ENCODE data around the gene COL23A1.
"Not testable (repeated sequence)": the region's sequence is repeated elsewhere in the genome, so short reads cannot be mapped to it uniquely, and the experiment has no call there.

Gene COL23A1

GRCh38 chr5:178231539-178232123 lies 358.6 kb downstream of the COL23A1 start:
- Histone ChIP-seq H3K79me2 (ENCODE audit: control insufficient read depth, insufficient read depth, low read length) (peaks cover 13% of the 10 kb centered on the region), H3K4me3 (ENCODE audit: low read length) (peak overlapping the region; percentile 88), H3K4me1 (ENCODE audit: control insufficient read depth, low read depth, low read length) (peaks cover 2% of the 10 kb centered on the region), H3K56ac (ENCODE audit: low read length) (peak overlapping the region; percentile 96), H3K79me1 (ENCODE audit: low read length) (peaks cover 17% of the 10 kb centered on the region), H3K27me3 (ENCODE audit: insufficient read depth, low read length, poor library complexity) (no peaks in the 10 kb centered on the region), H3K4me2 (ENCODE audit: low read length) (peak overlapping the region; percentile 81), H3K18ac (ENCODE audit: low read length) (peak overlapping the region; percentile 91), H2AK5ac (ENCODE audit: low read length) (no peak overlapping the region), H2BK15ac (replicated peaks; ENCODE audit: low read depth) (no peak overlapping the region), H2BK5ac (ENCODE audit: low read length) (no peak overlapping the region), H4K8ac (ENCODE audit: low read depth, low read length) (no peak overlapping the region), H3K23ac (ENCODE audit: low read length) (peak overlapping the region; percentile 97), H3K9ac (ENCODE audit: low read length) (peak overlapping the region; percentile 99), H4K5ac (ENCODE audit: low read length) (no peak overlapping the region), H3K36me3 (ENCODE audit: control insufficient read depth, insufficient read depth, low read length) (peaks cover 17% of the 10 kb centered on the region), H3K27ac (ENCODE audit: low read depth, low read length) (no peak overlapping the region), H3K4ac (ENCODE audit: low read depth, low read length) (peak overlapping the region; percentile 95), H2BK120ac (ENCODE audit: low read depth, low read length) (no peak overlapping the region)
- WGBS (ENCODE audit: extremely low coverage, insufficient coverage, low lambda C conversion rate) = no CpG with 5 or more reads among the region's 21 CpGs
- DNase-seq = no peak

- Histone ChIP-seq H3K27me3 (ENCODE audit: insufficient read depth, low read length, poor library complexity) (no peaks in the 10 kb centered on the region), H3K79me2 (ENCODE audit: control insufficient read depth, insufficient read depth, low read length) (peaks cover 13% of the 10 kb centered on the region), H4K5ac (ENCODE audit: low read length) (no peak overlapping the region), H2BK15ac (replicated peaks; ENCODE audit: low read depth) (no peak overlapping the region), H4K8ac (ENCODE audit: low read depth, low read length) (no peak overlapping the region), H3K56ac (ENCODE audit: low read length) (peak overlapping the region; percentile 96), H3K27ac (ENCODE audit: low read depth, low read length) (no peak overlapping the region), H2AK5ac (ENCODE audit: low read length) (no peak overlapping the region), H3K23ac (ENCODE audit: low read length) (no peak overlapping the region), H2BK120ac (ENCODE audit: low read depth, low read length) (no peak overlapping the region), H3K18ac (ENCODE audit: low read length) (no peak overlapping the region), H3K36me3 (ENCODE audit: control insufficient read depth, insufficient read depth, low read length) (peaks cover 17% of the 10 kb centered on the region), H3K79me1 (ENCODE audit: low read length) (peaks cover 17% of the 10 kb centered on the region), H3K4ac (ENCODE audit: low read depth, low read length) (no peak overlapping the region), H3K9ac (ENCODE audit: low read length) (peak overlapping the region; percentile 99), H3K4me2 (ENCODE audit: low read length) (peak overlapping the region; percentile 81), H2BK5ac (ENCODE audit: low read length) (no peak overlapping the region), H3K4me1 (ENCODE audit: control insufficient read depth, low read depth, low read length) (peaks cover 2% of the 10 kb centered on the region), H3K4me3 (ENCODE audit: low read length) (no peak overlapping the region)
- no peak for DNase-seq
- WGBS (ENCODE audit: extremely low coverage, insufficient coverage, low lambda C conversion rate) = no CpG with 5 or more reads among the region's 9 CpGs
Observed at GRCh38 chr5:178230879-178231538, 359.2 kb downstream of the COL23A1 start.

- H2AK5ac ChIP-seq (ENCODE audit: low read length) = no peak overlapping the region
- no peak overlapping the region for H3K23ac ChIP-seq (ENCODE audit: low read length)
- no peak overlapping the region for H3K18ac ChIP-seq (ENCODE audit: low read length)
- H3K79me1 ChIP-seq (ENCODE audit: low read length) = peaks cover 17% of the 10 kb centered on the region
- H3K27me3 ChIP-seq (ENCODE audit: insufficient read depth, low read length, poor library complexity) = no peaks in the 10 kb centered on the region
- peaks cover 17% of the 10 kb centered on the region for H3K36me3 ChIP-seq (ENCODE audit: control insufficient read depth, insufficient read depth, low read length)
- WGBS (ENCODE audit: extremely low coverage, insufficient coverage, low lambda C conversion rate) = no CpG with 5 or more reads among the region's 10 CpGs
- no peak overlapping the region for H4K5ac ChIP-seq (ENCODE audit: low read length)
- no peak overlapping the region for H3K9ac ChIP-seq (ENCODE audit: low read length)
- no peak overlapping the region for H4K8ac ChIP-seq (ENCODE audit: low read depth, low read length)
- no peak overlapping the region for H2BK120ac ChIP-seq (ENCODE audit: low read depth, low read length)
- H2BK15ac ChIP-seq (replicated peaks; ENCODE audit: low read depth) = no peak overlapping the region
- DNase-seq = no peak
- H3K4me2 ChIP-seq (ENCODE audit: low read length) = no peak overlapping the region
- peaks cover 13% of the 10 kb centered on the region for H3K79me2 ChIP-seq (ENCODE audit: control insufficient read depth, insufficient read depth, low read length)
- peaks cover 2% of the 10 kb centered on the region for H3K4me1 ChIP-seq (ENCODE audit: control insufficient read depth, low read depth, low read length)
- no peak overlapping the region for H3K27ac ChIP-seq (ENCODE audit: low read depth, low read length)
- no peak overlapping the region for H3K4ac ChIP-seq (ENCODE audit: low read depth, low read length)
- H3K56ac ChIP-seq (ENCODE audit: low read length) = no peak overlapping the region
- H3K4me3 ChIP-seq (ENCODE audit: low read length) = no peak overlapping the region
- no peak overlapping the region for H2BK5ac ChIP-seq (ENCODE audit: low read length)
Observed at GRCh38 chr5:178229861-178230260, 360.3 kb downstream of the COL23A1 start.

GRCh38 chr5:178229111-178229510 lies 361.1 kb downstream of the COL23A1 start:
- H3K79me1 ChIP-seq (ENCODE audit: low read length) = peaks cover 17% of the 10 kb centered on the region
- peaks cover 13% of the 10 kb centered on the region for H3K79me2 ChIP-seq (ENCODE audit: control insufficient read depth, insufficient read depth, low read length)
- not testable (repeated sequence) for H3K27ac ChIP-seq (ENCODE audit: low read depth, low read length); H2BK5ac ChIP-seq (ENCODE audit: low read length); H4K8ac ChIP-seq (ENCODE audit: low read depth, low read length); H3K18ac ChIP-seq (ENCODE audit: low read length); H3K56ac ChIP-seq (ENCODE audit: low read length); H3K9ac ChIP-seq (ENCODE audit: low read length); H4K5ac ChIP-seq (ENCODE audit: low read length); H2BK15ac ChIP-seq (replicated peaks; ENCODE audit: low read depth); H3K4ac ChIP-seq (ENCODE audit: low read depth, low read length); H2BK120ac ChIP-seq (ENCODE audit: low read depth, low read length); H3K4me2 ChIP-seq (ENCODE audit: low read length); H2AK5ac ChIP-seq (ENCODE audit: low read length); H3K4me3 ChIP-seq (ENCODE audit: low read length); H3K23ac ChIP-seq (ENCODE audit: low read length); DNase-seq; H3K4me1 ChIP-seq (ENCODE audit: control insufficient read depth, low read depth, low read length); H3K27me3 ChIP-seq (ENCODE audit: insufficient read depth, low read length, poor library complexity)
- WGBS (ENCODE audit: extremely low coverage, insufficient coverage, low lambda C conversion rate) = no CpG with 5 or more reads among the region's 13 CpGs
- peaks cover 17% of the 10 kb centered on the region for H3K36me3 ChIP-seq (ENCODE audit: control insufficient read depth, insufficient read depth, low read length)

GRCh38 chr5:178228609-178229008 lies 361.6 kb downstream of the COL23A1 start:
- Histone ChIP-seq H2AK5ac (ENCODE audit: low read length) (no peak overlapping the region), H3K4ac (ENCODE audit: low read depth, low read length) (no peak overlapping the region), H3K36me3 (ENCODE audit: control insufficient read depth, insufficient read depth, low read length) (peaks cover 17% of the 10 kb centered on the region), H3K27me3 (ENCODE audit: insufficient read depth, low read length, poor library complexity) (no peaks in the 10 kb centered on the region), H3K9ac (ENCODE audit: low read length) (no peak overlapping the region), H3K4me1 (ENCODE audit: control insufficient read depth, low read depth, low read length) (peaks cover 2% of the 10 kb centered on the region), H2BK120ac (ENCODE audit: low read depth, low read length) (no peak overlapping the region), H2BK5ac (ENCODE audit: low read length) (no peak overlapping the region), H3K56ac (ENCODE audit: low read length) (no peak overlapping the region), H3K27ac (ENCODE audit: low read depth, low read length) (no peak overlapping the region), H3K23ac (ENCODE audit: low read length) (no peak overlapping the region), H3K4me2 (ENCODE audit: low read length) (no peak overlapping the region), H3K18ac (ENCODE audit: low read length) (no peak overlapping the region), H4K8ac (ENCODE audit: low read depth, low read length) (no peak overlapping the region), H3K79me1 (ENCODE audit: low read length) (peaks cover 17% of the 10 kb centered on the region), H3K4me3 (ENCODE audit: low read length) (no peak overlapping the region), H4K5ac (ENCODE audit: low read length) (no peak overlapping the region), H2BK15ac (replicated peaks; ENCODE audit: low read depth) (no peak overlapping the region), H3K79me2 (ENCODE audit: control insufficient read depth, insufficient read depth, low read length) (peaks cover 13% of the 10 kb centered on the region)
- no CpG with 5 or more reads among the region's 11 CpGs for WGBS (ENCODE audit: extremely low coverage, insufficient coverage, low lambda C conversion rate)
- DNase-seq = no peak

Data from mesendoderm (in vitro differentiated cells).